HG03108 (cell line): ENCODE measurements around the gene ROS1.
"Not testable (repeated sequence)": the region's sequence is repeated elsewhere in the genome, so short reads cannot be mapped to it uniquely, and the experiment has no call there.

Experiments
- ATAC-seq: cut with Tn5 transposase; IDR thresholded peaks from one replicate; pipeline ENCODE4 v1.9.1; 2021; ENCODE audit warnings: moderate library complexity; ENCODE audit not compliant: unreplicated experiment

The ROS1 gene

GRCh38 chr6:117425431-117426153 is at the start of gene ROS1:
Gene ROS1, minus strand, starts transcription at chr6:117425942. Its CDS starts 286 bp downstream, at chr6:117425656.
- no peak for ATAC-seq

GRCh38 chr6:117473401-117473800 is 47.7 kb upstream of the ROS1 start:
- ATAC-seq: no peak

GRCh38 chr6:117472667-117473066 is 46.9 kb upstream of the ROS1 start:
- no peak for ATAC-seq

- ATAC-seq: no peak
Observed at GRCh38 chr6:117469791-117470190, 44.0 kb upstream of the ROS1 start.

GRCh38 chr6:117469356-117469755 is 43.6 kb upstream of the ROS1 start:
- ATAC-seq: no peak

- not testable (repeated sequence) for ATAC-seq
Observed at GRCh38 chr6:117468527-117468926, 42.8 kb upstream of the ROS1 start.

GRCh38 chr6:117467876-117468275 is 42.1 kb upstream of the ROS1 start:
- no peak for ATAC-seq

- no peak for ATAC-seq
Observed at GRCh38 chr6:117465691-117466090, 39.9 kb upstream of the ROS1 start.

GRCh38 chr6:117464700-117465099 is 39.0 kb upstream of the ROS1 start:
- ATAC-seq: no peak

- ATAC-seq: no peak
Observed at GRCh38 chr6:117463762-117464665, 38.3 kb upstream of the ROS1 start.

- ATAC-seq: no peak
Observed at GRCh38 chr6:117459204-117459944, 33.6 kb upstream of the ROS1 start.

- ATAC-seq: no peak
Observed at GRCh38 chr6:117456998-117457397, 31.3 kb upstream of the ROS1 start.

GRCh38 chr6:117456250-117456649 is 30.5 kb upstream of the ROS1 start:
- ATAC-seq: no peak

- ATAC-seq: no peak
Observed at GRCh38 chr6:117451671-117452070, 25.9 kb upstream of the ROS1 start.

GRCh38 chr6:117449549-117450439 is 24.1 kb upstream of the ROS1 start:
- ATAC-seq: no peak

- ATAC-seq: no peak
Observed at GRCh38 chr6:117448732-117449485, 23.2 kb upstream of the ROS1 start.

GRCh38 chr6:117448011-117448410 is 22.3 kb upstream of the ROS1 start:
- no peak for ATAC-seq

- ATAC-seq: no peak
Observed at GRCh38 chr6:117446861-117447260, 21.1 kb upstream of the ROS1 start.

- no peak for ATAC-seq
Observed at GRCh38 chr6:117444600-117444999, 18.9 kb upstream of the ROS1 start.

GRCh38 chr6:117442313-117442712 is 16.6 kb upstream of the ROS1 start:
- ATAC-seq: not testable (repeated sequence)
